ENCODE measurements around the gene OPCML.

- TF ChIP-seq EP300 (IDR thresholded peaks at IDR 0.05): no peak
- TF ChIP-seq, protein P1, sequence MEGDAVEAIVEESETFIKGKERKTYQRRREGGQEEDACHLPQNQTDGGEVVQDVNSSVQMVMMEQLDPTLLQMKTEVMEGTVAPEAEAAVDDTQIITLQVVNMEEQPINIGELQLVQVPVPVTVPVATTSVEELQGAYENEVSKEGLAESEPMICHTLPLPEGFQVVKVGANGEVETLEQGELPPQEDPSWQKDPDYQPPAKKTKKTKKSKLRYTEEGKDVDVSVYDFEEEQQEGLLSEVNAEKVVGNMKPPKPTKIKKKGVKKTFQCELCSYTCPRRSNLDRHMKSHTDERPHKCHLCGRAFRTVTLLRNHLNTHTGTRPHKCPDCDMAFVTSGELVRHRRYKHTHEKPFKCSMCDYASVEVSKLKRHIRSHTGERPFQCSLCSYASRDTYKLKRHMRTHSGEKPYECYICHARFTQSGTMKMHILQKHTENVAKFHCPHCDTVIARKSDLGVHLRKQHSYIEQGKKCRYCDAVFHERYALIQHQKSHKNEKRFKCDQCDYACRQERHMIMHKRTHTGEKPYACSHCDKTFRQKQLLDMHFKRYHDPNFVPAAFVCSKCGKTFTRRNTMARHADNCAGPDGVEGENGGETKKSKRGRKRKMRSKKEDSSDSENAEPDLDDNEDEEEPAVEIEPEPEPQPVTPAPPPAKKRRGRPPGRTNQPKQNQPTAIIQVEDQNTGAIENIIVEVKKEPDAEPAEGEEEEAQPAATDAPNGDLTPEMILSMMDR (IDR thresholded peaks at IDR 0.05): no peak
- TF ChIP-seq POLR2A (IDR thresholded peaks at IDR 0.05): no peak
Observed at GRCh38 chr11:132714859-132715440, 817.4 kb downstream of the OPCML start.

Measured in suprapubic skin (tissue), 3 donors.